ENCODE data around the gene NOTUM. TPM values are rescaled to one million over a fixed set of nuclear protein-coding genes. Genes with fewer than 3 reads are reported as not detected.

Gene NOTUM
- total RNA-seq, 1 donor from 2014 or later: 1.7 TPM

GRCh38 chr17:81999976-82000802 lies 39.2 kb upstream of the NOTUM start:
- Mint-ChIP-seq H3K27me3 (ENCODE audit: low read depth, unreplicated experiment) (no peaks in the 10 kb centered on the region), H3K27ac (ENCODE audit: unreplicated experiment) (no peak overlapping the region)
- DNase-seq (ENCODE audit: low read depth): no peak

GRCh38 chr17:81999587-81999975 lies 38.6 kb upstream of the NOTUM start:
- Histone ChIP-seq H3K36me3 (ENCODE audit: insufficient read depth, low read length) (no peaks in the 10 kb centered on the region), H3K27ac (ENCODE audit: low read depth, low read length) (no peak overlapping the region), H3K9ac (ENCODE audit: low read length) (no peak overlapping the region), H3K4me3 (ENCODE audit: insufficient read depth, low read depth, low read length) (no peak overlapping the region), H4K20me1 (ENCODE audit: insufficient read depth, low read length) (peaks cover 28% of the 10 kb centered on the region), H3K4me1 (ENCODE audit: insufficient read depth, low read length) (peaks cover 23% of the 10 kb centered on the region), H3K4me2 (ENCODE audit: low read length) (no peak overlapping the region), H3K79me2 (ENCODE audit: insufficient read depth, low read length) (no peaks in the 10 kb centered on the region), H3K9me3 (ENCODE audit: insufficient read depth, low read depth, low read length) (no peaks in the 10 kb centered on the region), H2AFZ (ENCODE audit: low read depth, low read length) (no peak overlapping the region), H3K27me3 (ENCODE audit: insufficient read depth, low read length) (no peaks in the 10 kb centered on the region)
- Mint-ChIP-seq H3K36me3 (ENCODE audit: low read depth, unreplicated experiment) (peaks cover 3% of the 10 kb centered on the region), H3K27ac (ENCODE audit: unreplicated experiment) (no peak overlapping the region), H3K27me3 (ENCODE audit: low read depth, unreplicated experiment) (no peaks in the 10 kb centered on the region), H3K4me3 (ENCODE audit: unreplicated experiment) (no peak overlapping the region), H3K9me3 (ENCODE audit: unreplicated experiment) (no peaks in the 10 kb centered on the region), H3K4me1 (ENCODE audit: low read depth, unreplicated experiment) (peaks cover 14% of the 10 kb centered on the region)
- no peak for DNase-seq (ENCODE audit: low read depth)
- FAIRE-seq: no peak
- TF ChIP-seq CTCF (IDR thresholded peaks at IDR 0.05; ENCODE audit: insufficient read depth, low read depth, low read length) (no peak), EZH2 (IDR thresholded peaks at IDR 0.05; ENCODE audit: insufficient read depth, low read length) (no peak)

More at GRCh38 chr17:81999976-82000802, 39.2 kb upstream of the NOTUM start:
- peaks cover 24% of the 10 kb centered on the region for H3K4me1 ChIP-seq (ENCODE audit: insufficient read depth, low read length)
- H2AFZ ChIP-seq (ENCODE audit: low read depth, low read length): no peak overlapping the region
- H3K9me3 Mint-ChIP-seq (ENCODE audit: unreplicated experiment): no peaks in the 10 kb centered on the region
- FAIRE-seq: no peak
- TF ChIP-seq CTCF (IDR thresholded peaks at IDR 0.05; ENCODE audit: insufficient read depth, low read depth, low read length) (no peak), EZH2 (IDR thresholded peaks at IDR 0.05; ENCODE audit: insufficient read depth, low read length) (no peak)
- H3K79me2 ChIP-seq (ENCODE audit: insufficient read depth, low read length): no peaks in the 10 kb centered on the region
- H3K9ac ChIP-seq (ENCODE audit: low read length): no peak overlapping the region
- H3K4me3 ChIP-seq (ENCODE audit: insufficient read depth, low read depth, low read length): no peak overlapping the region
- no peaks in the 10 kb centered on the region for H3K27me3 ChIP-seq (ENCODE audit: insufficient read depth, low read length)
- peaks cover 14% of the 10 kb centered on the region for H3K4me1 Mint-ChIP-seq (ENCODE audit: low read depth, unreplicated experiment)
- peaks cover 3% of the 10 kb centered on the region for H3K36me3 Mint-ChIP-seq (ENCODE audit: low read depth, unreplicated experiment)
- no peak overlapping the region for H3K4me3 Mint-ChIP-seq (ENCODE audit: unreplicated experiment)
- no peaks in the 10 kb centered on the region for H3K36me3 ChIP-seq (ENCODE audit: insufficient read depth, low read length)
- H4K20me1 ChIP-seq (ENCODE audit: insufficient read depth, low read length): peaks cover 28% of the 10 kb centered on the region
- H3K4me2 ChIP-seq (ENCODE audit: low read length): no peak overlapping the region
- no peak overlapping the region for H3K27ac ChIP-seq (ENCODE audit: low read depth, low read length)
- H3K9me3 ChIP-seq (ENCODE audit: insufficient read depth, low read depth, low read length): no peaks in the 10 kb centered on the region
